Measurements from ENCODE around the gene CADPS.

The CADPS gene

GRCh38 chr3:62369476-62369743 lies 505.8 kb downstream of the CADPS start:
- no peak for DNase-seq

GRCh38 chr3:62368705-62369475 lies 506.3 kb downstream of the CADPS start:
- no peak for DNase-seq

- no peak for DNase-seq
Measured at GRCh38 chr3:62368290-62368704, 506.9 kb downstream of the CADPS start.

- DNase-seq = no peak
Measured at GRCh38 chr3:62367763-62368195, 507.4 kb downstream of the CADPS start.

- DNase-seq = no peak
Measured at GRCh38 chr3:62366126-62366484, 509.1 kb downstream of the CADPS start.

- no peak for DNase-seq
Measured at GRCh38 chr3:62365391-62366125, 509.7 kb downstream of the CADPS start.

- DNase-seq = no peak
Measured at GRCh38 chr3:62364191-62364590, 511.0 kb downstream of the CADPS start.

GRCh38 chr3:62363275-62363674 lies 511.9 kb downstream of the CADPS start:
- no peak for DNase-seq

- DNase-seq = no peak
Measured at GRCh38 chr3:62361824-62362223, 513.4 kb downstream of the CADPS start.

- no peak for DNase-seq
Measured at GRCh38 chr3:62361261-62361660, 514.0 kb downstream of the CADPS start.

GRCh38 chr3:62359531-62359930 lies 515.7 kb downstream of the CADPS start:
- DNase-seq = no peak

GRCh38 chr3:62356356-62356755 lies 518.9 kb downstream of the CADPS start:
- DNase-seq = no peak

GRCh38 chr3:62355703-62356102 lies 519.5 kb downstream of the CADPS start:
- DNase-seq = no peak

Measured in CD4-positive, alpha-beta T cell treated with Interleukin-1 beta for 1 hour (primary cell).